ENCODE results near the gene PGAM5. TPM values are rescaled to one million over a fixed set of nuclear protein-coding genes. Genes with fewer than 3 reads are reported as not detected.

Gene PGAM5
- total and polyA plus RNA-seq, 10 of the 15 experiments (the other 5 are each of a cell fraction or from before 2014, with no cell fraction given): 8.2 to 90.9 (median 45.3) TPM

DNA sequence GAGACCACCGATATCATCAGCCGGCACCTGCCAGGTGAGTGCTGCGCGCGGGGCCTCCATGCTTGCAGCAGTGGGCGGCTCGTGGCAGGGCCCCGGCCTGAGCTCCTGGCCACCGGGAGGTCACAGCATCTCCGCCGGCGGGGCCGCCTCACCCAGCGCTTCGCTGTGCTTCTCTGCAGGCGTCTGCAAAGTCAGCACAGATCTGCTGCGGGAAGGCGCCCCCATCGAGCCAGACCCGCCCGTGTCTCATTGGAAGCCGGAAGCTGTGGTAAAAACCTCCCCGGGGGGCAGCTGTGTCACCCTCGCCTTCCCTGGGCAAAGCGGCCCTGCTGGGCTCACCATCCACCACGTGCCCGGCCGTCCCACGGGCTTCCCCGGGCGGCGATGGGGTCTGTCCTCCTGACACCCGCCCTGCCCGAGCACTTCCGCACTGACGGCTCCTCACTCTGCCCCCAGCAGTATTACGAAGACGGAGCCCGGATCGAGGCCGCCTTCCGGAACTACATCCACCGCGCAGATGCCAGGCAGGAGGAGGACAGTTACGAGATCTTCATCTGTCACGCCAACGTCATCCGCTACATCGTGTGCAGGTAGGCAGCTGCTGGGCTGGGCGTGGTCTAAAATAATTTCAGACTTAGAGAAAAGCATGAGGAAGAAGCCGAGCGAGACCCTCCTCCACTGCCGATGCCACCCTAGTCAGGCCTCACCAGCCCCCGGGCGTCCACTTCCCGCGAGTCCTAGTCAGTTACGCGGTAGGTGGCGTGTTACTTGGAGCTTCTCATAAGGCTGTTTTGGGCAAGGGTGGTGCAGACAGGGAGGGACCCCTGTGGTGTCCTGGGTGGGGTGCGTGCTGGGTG lies 7.1 kb downstream of the PGAM5 start:
- CTCF ChIA-PET: no interaction called here
- Histone ChIP-seq H4K20me1 (ENCODE audit: control insufficient read depth, insufficient read depth) (no peaks in the 10 kb centered on the region; the same call in 1 of the 2 replicates), H3K4me1 (ENCODE audit: control insufficient read depth, insufficient read depth, low read length) (no peaks in the 10 kb centered on the region; the same call in 1 of the 2 replicates), H3K27ac (ENCODE audit: control insufficient read depth, insufficient read depth) (no peak overlapping the region), H3K9me3 (replicated peaks; ENCODE audit: control insufficient read depth, insufficient read depth, low read length) (no peaks in the 10 kb centered on the region), H3K27me3 (replicated peaks in 1 of 2; ENCODE audit: control insufficient read depth in 2 of 2, insufficient read depth in 2 of 2, low read length in 1 of 2) (no peaks in the 10 kb centered on the region), H3K79me2 (ENCODE audit: control insufficient read depth, insufficient read depth, low read length) (peaks cover 23% of the 10 kb centered on the region), H3K9ac (ENCODE audit: control insufficient read depth, insufficient read depth, low read length) (no peak overlapping the region), H3K4me2 (ENCODE audit: control insufficient read depth, insufficient read depth) (no peak overlapping the region), H2AFZ (ENCODE audit: control insufficient read depth, low read depth, low read length) (no peak overlapping the region), H3K4me3 (no peak overlapping the region), H3K36me3 (ENCODE audit: control insufficient read depth in 2 of 2, insufficient read depth in 2 of 2, low read length in 1 of 2) (peaks cover 21 to 40% of the 10 kb centered on the region in 2 experiments)
- FAIRE-seq (no peak), DNase-seq (ENCODE audit: low read depth, low spot score) (no peak), ATAC-seq (no peak)
- in situ Hi-C loops (cut with MboI): no loop called here
- intact Hi-C loops (cut with micrococcal nuclease; ENCODE audit: unreplicated experiment): no loop called here
- SMC1A ChIA-PET (ENCODE audit: uncharacterized antibody, unreplicated experiment): no interaction called here
- POLR2A ChIA-PET: no interaction called here
- BruUV-seq (replicated peaks): no TSS peak
- TF ChIP-seq RELA (IDR thresholded peaks at IDR 0.05; ENCODE audit: borderline replicate concordance, partially characterized antibody) (no peak), NRF1 (conservative IDR thresholded peaks at IDR 0.05; ENCODE audit: low read depth, low read length) (no peak), CREM (IDR thresholded peaks at IDR 0.05; ENCODE audit: low read depth) (no peak), BHLHE40 (IDR thresholded peaks at IDR 0.05; ENCODE audit: borderline replicate concordance in 1 of 2, low read depth in 2 of 2, low read length in 1 of 2) (no peak), ASH2L (IDR thresholded peaks at IDR 0.05; ENCODE audit: borderline replicate concordance, low read depth) (no peak), KDM1A (IDR thresholded peaks at IDR 0.05; ENCODE audit: borderline replicate concordance) (no peak)
- TF ChIP-seq, protein P1, sequence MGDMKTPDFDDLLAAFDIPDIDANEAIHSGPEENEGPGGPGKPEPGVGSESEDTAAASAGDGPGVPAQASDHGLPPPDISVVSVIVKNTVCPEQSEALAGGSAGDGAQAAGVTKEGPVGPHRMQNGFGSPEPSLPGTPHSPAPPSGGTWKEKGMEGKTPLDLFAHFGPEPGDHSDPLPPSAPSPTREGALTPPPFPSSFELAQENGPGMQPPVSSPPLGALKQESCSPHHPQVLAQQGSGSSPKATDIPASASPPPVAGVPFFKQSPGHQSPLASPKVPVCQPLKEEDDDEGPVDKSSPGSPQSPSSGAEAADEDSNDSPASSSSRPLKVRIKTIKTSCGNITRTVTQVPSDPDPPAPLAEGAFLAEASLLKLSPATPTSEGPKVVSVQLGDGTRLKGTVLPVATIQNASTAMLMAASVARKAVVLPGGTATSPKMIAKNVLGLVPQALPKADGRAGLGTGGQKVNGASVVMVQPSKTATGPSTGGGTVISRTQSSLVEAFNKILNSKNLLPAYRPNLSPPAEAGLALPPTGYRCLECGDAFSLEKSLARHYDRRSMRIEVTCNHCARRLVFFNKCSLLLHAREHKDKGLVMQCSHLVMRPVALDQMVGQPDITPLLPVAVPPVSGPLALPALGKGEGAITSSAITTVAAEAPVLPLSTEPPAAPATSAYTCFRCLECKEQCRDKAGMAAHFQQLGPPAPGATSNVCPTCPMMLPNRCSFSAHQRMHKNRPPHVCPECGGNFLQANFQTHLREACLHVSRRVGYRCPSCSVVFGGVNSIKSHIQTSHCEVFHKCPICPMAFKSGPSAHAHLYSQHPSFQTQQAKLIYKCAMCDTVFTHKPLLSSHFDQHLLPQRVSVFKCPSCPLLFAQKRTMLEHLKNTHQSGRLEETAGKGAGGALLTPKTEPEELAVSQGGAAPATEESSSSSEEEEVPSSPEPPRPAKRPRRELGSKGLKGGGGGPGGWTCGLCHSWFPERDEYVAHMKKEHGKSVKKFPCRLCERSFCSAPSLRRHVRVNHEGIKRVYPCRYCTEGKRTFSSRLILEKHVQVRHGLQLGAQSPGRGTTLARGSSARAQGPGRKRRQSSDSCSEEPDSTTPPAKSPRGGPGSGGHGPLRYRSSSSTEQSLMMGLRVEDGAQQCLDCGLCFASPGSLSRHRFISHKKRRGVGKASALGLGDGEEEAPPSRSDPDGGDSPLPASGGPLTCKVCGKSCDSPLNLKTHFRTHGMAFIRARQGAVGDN (IDR thresholded peaks at IDR 0.05): no peak
- RAD21 ChIA-PET (ENCODE audit: unreplicated experiment): no interaction called here
- 99% methylated on average over 49 of the region's 61 CpGs for WGBS (ENCODE audit: insufficient coverage, insufficient replicate concordance, low lambda C conversion rate, missing lambda C conversion rate)

Data from GM12878 (cell line).